Activated CD4-positive, alpha-beta memory T cell treated with anti-CD3 and anti-CD28 coated beads for 36 hours (primary cell): Measurements from ENCODE around the gene KCTD5. TPM values are rescaled to one million over a fixed set of nuclear protein-coding genes. Genes with fewer than 3 reads are reported as not detected.
"Not testable (repeated sequence)": the region's sequence is repeated elsewhere in the genome, so short reads cannot be mapped to it uniquely, and the experiment has no call there.

Source experiments
- CTCF ChIA-PET: fragments of 350-600 bp; sonication (Branson Sonifier 250); formaldehyde crosslinking; loops from one replicate; lab custom pipeline; 2021; ENCODE audit warnings: antibody characterized with exemption, inconsistent platforms; lab: Charles Lee
- POLR2A ChIA-PET: fragments of 350-600 bp; sonication (Branson Sonifier 250); formaldehyde crosslinking; loops from one replicate; lab custom pipeline; 2021; ENCODE audit warnings: antibody characterized with exemption; lab: Charles Lee
- DNase-seq: peaks from one replicate; pipeline ENCODE4 v3.0.0-alpha.2; 2020
- H3K27ac Mint-ChIP-seq: one replicate; pipeline ENCODE4 v1.8.0; 2021; ENCODE audit warnings: mixed read lengths
- H3K27me3 Mint-ChIP-seq: one replicate; pipeline ENCODE4 v1.8.0; 2021; ENCODE audit warnings: mixed read lengths
- H3K36me3 Mint-ChIP-seq: one replicate; pipeline ENCODE4 v1.8.0; 2021; ENCODE audit warnings: mixed read lengths
- H3K4me1 Mint-ChIP-seq: one replicate; pipeline ENCODE4 v1.8.0; 2021; ENCODE audit warnings: low read depth, mixed read lengths
- H3K4me3 Mint-ChIP-seq: one replicate; pipeline ENCODE4 v1.8.0; 2021; ENCODE audit warnings: mild to moderate bottlenecking, mixed read lengths
- H3K9me3 Mint-ChIP-seq: one replicate; pipeline ENCODE4 v1.8.0; 2021; ENCODE audit warnings: mixed read lengths
- intact Hi-C: fragments of 100-400 bp; cut with micrococcal nuclease; formaldehyde crosslinking; loops from one replicate; pipeline ENCODE4 v1.15.1; 2023
- total RNA-seq, 2 experiments: library from RNA; stranded (reverse); gene quantifications; one replicate each; pipeline ENCODE4 v1.2.3, GENCODE V29; 2021

The KCTD5 gene
- total RNA-seq, 2 experiments from 2014 or later: 61.8 to 62.7 TPM

GRCh38 chr16:2715064-2715463, 32.7 kb downstream of the KCTD5 start:
- Mint-ChIP-seq H3K4me3 (no peak overlapping the region), H3K27ac (no peak overlapping the region), H3K4me1 (peaks cover 4% of the 10 kb centered on the region), H3K36me3 (peaks cover 1% of the 10 kb centered on the region), H3K27me3 (no peaks in the 10 kb centered on the region), H3K9me3 (no peaks in the 10 kb centered on the region)
- CTCF ChIA-PET: no interaction called here
- POLR2A ChIA-PET: no interaction called here
- intact Hi-C loops: no loop called here
- DNase-seq: no peak

- peak; percentile 88 for DNase-seq
- H3K36me3 Mint-ChIP-seq: no peaks in the 10 kb centered on the region
- no peak overlapping the region for H3K27ac Mint-ChIP-seq
- H3K27me3 Mint-ChIP-seq: no peaks in the 10 kb centered on the region
- H3K4me3 Mint-ChIP-seq: no peak overlapping the region
- no peaks in the 10 kb centered on the region for H3K9me3 Mint-ChIP-seq
- CTCF ChIA-PET: no interaction called here
- intact Hi-C loops: no loop called here
- POLR2A ChIA-PET: interaction anchor here (1.3 kb wide), 1 partner anchor 39 kb away, joined by 4 read pairs; no protein-coding TSS in a partner anchor
- peaks cover 4% of the 10 kb centered on the region for H3K4me1 Mint-ChIP-seq
Measured at GRCh38 chr16:2715519-2715918, 33.2 kb downstream of the KCTD5 start.

GRCh38 chr16:2715966-2716885, 33.9 kb downstream of the KCTD5 start:
- peaks cover 4% of the 10 kb centered on the region for H3K4me1 Mint-ChIP-seq
- ChIA-PET POLR2A (interaction anchor here (0.6 to 1.3 kb wide), 2 partner anchors 38 to 52 kb away, joined by 3 to 4 read pairs; no protein-coding TSS in a partner anchor), CTCF (no interaction called here)
- H3K9me3 Mint-ChIP-seq: no peaks in the 10 kb centered on the region
- no peaks in the 10 kb centered on the region for H3K36me3 Mint-ChIP-seq
- no peak for DNase-seq
- H3K4me3 Mint-ChIP-seq: no peak overlapping the region
- H3K27me3 Mint-ChIP-seq: no peaks in the 10 kb centered on the region
- no peak overlapping the region for H3K27ac Mint-ChIP-seq
- intact Hi-C loops: no loop called here

- intact Hi-C loops: no loop called here
- H3K36me3 Mint-ChIP-seq: no peaks in the 10 kb centered on the region
- H3K9me3 Mint-ChIP-seq: no peaks in the 10 kb centered on the region
- H3K27ac Mint-ChIP-seq: no peak overlapping the region
- CTCF ChIA-PET: no interaction called here
- peaks cover 6% of the 10 kb centered on the region for H3K4me1 Mint-ChIP-seq
- H3K27me3 Mint-ChIP-seq: no peaks in the 10 kb centered on the region
- POLR2A ChIA-PET: no interaction called here
- H3K4me3 Mint-ChIP-seq: no peak overlapping the region
- no peak for DNase-seq
Measured at GRCh38 chr16:2716948-2717347, 34.6 kb downstream of the KCTD5 start.

GRCh38 chr16:2717383-2718263, 35.3 kb downstream of the KCTD5 start:
- ChIA-PET CTCF (no interaction called here), POLR2A (no interaction called here)
- H3K9me3 Mint-ChIP-seq: no peaks in the 10 kb centered on the region
- intact Hi-C loops: no loop called here
- H3K4me1 Mint-ChIP-seq: peaks cover 6% of the 10 kb centered on the region
- H3K27me3 Mint-ChIP-seq: no peaks in the 10 kb centered on the region
- H3K4me3 Mint-ChIP-seq: no peak overlapping the region
- DNase-seq: no peak
- H3K27ac Mint-ChIP-seq: no peak overlapping the region
- no peaks in the 10 kb centered on the region for H3K36me3 Mint-ChIP-seq

- DNase-seq: no peak
- peak overlapping the region; percentile 46 for H3K4me3 Mint-ChIP-seq
- H3K27me3 Mint-ChIP-seq: peaks cover 4% of the 10 kb centered on the region
- H3K36me3 Mint-ChIP-seq: no peaks in the 10 kb centered on the region
- ChIA-PET POLR2A (no interaction called here), CTCF (no interaction called here)
- H3K9me3 Mint-ChIP-seq: no peaks in the 10 kb centered on the region
- intact Hi-C loops: loop anchor here (2.0 to 10.0 kb wide), 2 partner anchors 37 to 55 kb away; partner anchors contain the start of gene KCTD5
- H3K4me1 Mint-ChIP-seq: peaks cover 6% of the 10 kb centered on the region
- no peak overlapping the region for H3K27ac Mint-ChIP-seq
Measured at GRCh38 chr16:2719328-2720063, 37.2 kb downstream of the KCTD5 start.

- CTCF ChIA-PET: interaction anchor here (0.9 kb wide), 1 partner anchor 148 kb away, joined by 4 read pairs; no protein-coding TSS in a partner anchor
- peaks cover 3% of the 10 kb centered on the region for H3K4me1 Mint-ChIP-seq
- DNase-seq: no peak
Measured at GRCh38 chr16:2720064-2720457, 37.7 kb downstream of the KCTD5 start, which contains the start of gene PRSS27. Gene PRSS27 (minus strand): TSS chr16:2720224. CDS start chr16:2720160, 64 bp downstream.

GRCh38 chr16:2720719-2721633, 38.7 kb downstream of the KCTD5 start:
- Mint-ChIP-seq H3K4me3 (peak overlapping the region; percentile 75), H3K36me3 (no peaks in the 10 kb centered on the region), H3K27me3 (peaks cover 4% of the 10 kb centered on the region), H3K4me1 (peaks cover 2% of the 10 kb centered on the region), H3K27ac (peak overlapping the region; percentile 67), H3K9me3 (no peaks in the 10 kb centered on the region)
- POLR2A ChIA-PET: no interaction called here
- CTCF ChIA-PET: interaction anchor here (0.9 kb wide), 1 partner anchor 147 kb away, joined by 4 read pairs; no protein-coding TSS in a partner anchor
- peak; percentile 93 for DNase-seq
- intact Hi-C loops: loop anchor here (1.0 to 10.0 kb wide), 3 partner anchors 31 to 56 kb away; partner anchors contain the start of genes KCTD5 and SRRM2

More at GRCh38 chr16:2720064-2720457, 37.7 kb downstream of the KCTD5 start, which contains the start of gene PRSS27:
- Mint-ChIP-seq H3K27me3 (peaks cover 4% of the 10 kb centered on the region), H3K4me3 (peak within 1 kb of the TSS; percentile 75), H3K27ac (peak within 1 kb of the TSS; percentile 67), H3K36me3 (no peaks in the 10 kb centered on the region), H3K9me3 (no peaks in the 10 kb centered on the region)
- POLR2A ChIA-PET: no interaction called here
- intact Hi-C loops: loop anchor here (2.0 to 10.0 kb wide), 2 partner anchors 37 to 55 kb away; partner anchors contain the start of gene KCTD5

GRCh38 chr16:2721634-2722173, 39.4 kb downstream of the KCTD5 start:
- H3K9me3 Mint-ChIP-seq, DNase-seq, POLR2A ChIA-PET, H3K27ac Mint-ChIP-seq, CTCF ChIA-PET, H3K27me3 Mint-ChIP-seq, H3K4me1 Mint-ChIP-seq, H3K36me3 Mint-ChIP-seq: not testable (repeated sequence)
- intact Hi-C loops: loop anchor here (1.0 to 10.0 kb wide), 3 partner anchors 31 to 57 kb away; partner anchors contain the start of genes KCTD5 and SRRM2
- H3K4me3 Mint-ChIP-seq: peak overlapping the region; percentile 43

- no peaks in the 10 kb centered on the region for H3K36me3 Mint-ChIP-seq
- no peak for DNase-seq
- no peaks in the 10 kb centered on the region for H3K9me3 Mint-ChIP-seq
- H3K4me1 Mint-ChIP-seq: peaks cover 4% of the 10 kb centered on the region
- intact Hi-C loops: loop anchor here (10.0 kb wide), 1 partner anchor 59 kb away; no protein-coding TSS in a partner anchor
- peaks cover 4% of the 10 kb centered on the region for H3K27me3 Mint-ChIP-seq
- H3K4me3 Mint-ChIP-seq: no peak overlapping the region
- POLR2A ChIA-PET: interaction anchor here (1.4 kb wide), 1 partner anchor 30 kb away, joined by 3 read pairs; no protein-coding TSS in a partner anchor
- CTCF ChIA-PET: interaction anchor here (1.5 kb wide), 1 partner anchor 203 kb away, joined by 4 read pairs; no protein-coding TSS in a partner anchor
- no peak overlapping the region for H3K27ac Mint-ChIP-seq
Measured at GRCh38 chr16:2724088-2724676, 41.9 kb downstream of the KCTD5 start.
